ENCODE data around the gene BSN.
A peak's percentile ranks its signal among the peaks of the same experiment; 100 is the strongest.

BSN gene

DNA sequence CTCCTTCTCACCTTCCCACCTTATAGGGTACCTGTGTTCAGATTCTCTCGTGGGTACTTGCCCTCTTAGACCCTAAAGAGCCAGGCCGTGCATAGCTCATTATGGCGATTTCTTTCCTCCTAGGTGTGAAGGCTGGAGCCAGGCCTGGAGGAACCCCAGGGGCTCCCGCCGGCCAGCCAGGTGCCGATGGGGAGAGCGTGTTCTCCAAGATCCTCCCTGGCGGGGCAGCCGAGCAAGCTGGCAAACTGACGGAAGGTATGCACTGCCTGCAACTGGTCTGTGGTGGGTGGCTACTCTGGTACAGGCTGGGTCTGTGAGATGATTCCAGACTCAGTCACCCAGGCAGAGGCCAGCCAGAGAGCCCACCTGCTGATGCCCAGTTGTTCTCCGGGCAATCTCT, 110.0 kb downstream of the BSN start:
- no peaks in the 10 kb centered on the region for H3K9me3 ChIP-seq (ENCODE audit: control insufficient read depth, low read length)
- H3K27ac ChIP-seq (ENCODE audit: low read depth, low read length, severe bottlenecking): no peak overlapping the region
- no peaks in the 10 kb centered on the region for H3K36me3 ChIP-seq (ENCODE audit: control insufficient read depth, insufficient read depth, low read length)
- WGBS, 2 experiments (ENCODE audit: insufficient coverage in 2 of 2): 85 to 99% methylated on average over 10 to 11 of the region's 11 CpGs
- peaks cover 20% of the 10 kb centered on the region for H3K4me1 ChIP-seq (ENCODE audit: control insufficient read depth, insufficient read depth, low read length, poor library complexity, severe bottlenecking)
- no peak overlapping the region for H3K4me3 ChIP-seq (ENCODE audit: extremely low read depth, insufficient read depth, low read length, poor library complexity, severe bottlenecking)

DNA sequence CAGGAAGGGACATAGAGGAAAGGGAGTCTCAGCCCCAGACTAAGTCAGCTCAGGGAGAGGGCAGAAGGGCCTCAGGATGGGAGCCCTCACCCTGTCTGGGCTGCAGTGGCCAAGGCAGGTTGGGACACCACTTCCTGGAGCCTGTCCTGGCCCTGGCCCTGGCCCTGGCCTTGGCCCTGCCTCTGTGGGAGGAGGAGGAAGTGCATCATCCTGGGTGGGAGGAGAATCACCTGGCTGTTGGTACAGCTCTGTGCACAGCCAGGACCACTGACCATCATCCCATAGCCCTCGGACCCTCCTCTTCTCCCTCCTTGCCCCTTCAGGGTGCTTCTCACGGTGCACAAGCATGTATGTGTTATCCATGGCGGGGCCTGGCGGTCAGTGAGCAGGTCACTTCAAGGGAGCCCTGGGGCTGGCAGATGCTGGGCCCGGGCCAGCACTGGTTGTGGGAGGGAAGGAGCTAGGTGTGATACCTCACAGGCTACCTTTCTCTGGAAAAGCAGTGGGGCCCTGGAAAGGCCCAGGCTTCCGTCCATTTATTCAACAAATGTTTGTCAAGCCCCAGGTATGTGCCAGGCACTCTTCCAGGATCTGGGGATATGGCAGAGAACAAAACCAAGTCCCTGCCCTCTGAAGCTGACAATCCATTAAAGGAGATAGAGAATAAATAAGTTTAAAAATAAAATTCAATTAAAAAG, 111.7 kb downstream of the BSN start:
- WGBS, 2 experiments (ENCODE audit: insufficient coverage in 2 of 2): 93 to 97% methylated on average over 3 to 5 of the region's 6 CpGs
- H3K4me1 ChIP-seq (ENCODE audit: control insufficient read depth, insufficient read depth, low read length, poor library complexity, severe bottlenecking): peaks cover 20% of the 10 kb centered on the region
- H3K36me3 ChIP-seq (ENCODE audit: control insufficient read depth, insufficient read depth, low read length): no peaks in the 10 kb centered on the region
- H3K27ac ChIP-seq (ENCODE audit: low read depth, low read length, severe bottlenecking): no peak overlapping the region
- H3K4me3 ChIP-seq (ENCODE audit: extremely low read depth, insufficient read depth, low read length, poor library complexity, severe bottlenecking): no peak overlapping the region
- H3K9me3 ChIP-seq (ENCODE audit: control insufficient read depth, low read length): no peaks in the 10 kb centered on the region

GRCh38 chr3:49666592-49666991, 112.3 kb downstream of the BSN start:
- WGBS, 2 experiments (ENCODE audit: insufficient coverage in 2 of 2): 53 to 73% methylated on average over 4 to 5 of the region's 8 CpGs
- Histone ChIP-seq H3K9me3 (ENCODE audit: control insufficient read depth, low read length) (no peaks in the 10 kb centered on the region), H3K4me3 (ENCODE audit: extremely low read depth, insufficient read depth, low read length, poor library complexity, severe bottlenecking) (no peak overlapping the region), H3K36me3 (ENCODE audit: control insufficient read depth, insufficient read depth, low read length) (no peaks in the 10 kb centered on the region), H3K27ac (ENCODE audit: low read depth, low read length, severe bottlenecking) (no peak overlapping the region), H3K4me1 (ENCODE audit: control insufficient read depth, insufficient read depth, low read length, poor library complexity, severe bottlenecking) (peaks cover 20% of the 10 kb centered on the region)

GRCh38 chr3:49667701-49668413, 113.6 kb downstream of the BSN start:
- 91 to 95% methylated on average over 19 to 20 of the region's 25 CpGs for WGBS, 2 experiments (ENCODE audit: insufficient coverage in 2 of 2)
- no peaks in the 10 kb centered on the region for H3K36me3 ChIP-seq (ENCODE audit: control insufficient read depth, insufficient read depth, low read length)
- peaks cover 20% of the 10 kb centered on the region for H3K4me1 ChIP-seq (ENCODE audit: control insufficient read depth, insufficient read depth, low read length, poor library complexity, severe bottlenecking)
- H3K9me3 ChIP-seq (ENCODE audit: control insufficient read depth, low read length): no peaks in the 10 kb centered on the region
- no peak overlapping the region for H3K27ac ChIP-seq (ENCODE audit: low read depth, low read length, severe bottlenecking)
- no peak overlapping the region for H3K4me3 ChIP-seq (ENCODE audit: extremely low read depth, insufficient read depth, low read length, poor library complexity, severe bottlenecking)

GRCh38 chr3:49668414-49668797, 114.1 kb downstream of the BSN start:
- 65 to 82% methylated on average over 5 of the region's 5 CpGs for WGBS, 2 experiments (ENCODE audit: insufficient coverage in 2 of 2)
- no peak overlapping the region for H3K4me3 ChIP-seq (ENCODE audit: extremely low read depth, insufficient read depth, low read length, poor library complexity, severe bottlenecking)
- H3K4me1 ChIP-seq (ENCODE audit: control insufficient read depth, insufficient read depth, low read length, poor library complexity, severe bottlenecking): peaks cover 20% of the 10 kb centered on the region
- H3K27ac ChIP-seq (ENCODE audit: low read depth, low read length, severe bottlenecking): no peak overlapping the region
- H3K9me3 ChIP-seq (ENCODE audit: control insufficient read depth, low read length): no peaks in the 10 kb centered on the region
- no peaks in the 10 kb centered on the region for H3K36me3 ChIP-seq (ENCODE audit: control insufficient read depth, insufficient read depth, low read length)

GRCh38 chr3:49668861-49669260, 114.6 kb downstream of the BSN start:
- Histone ChIP-seq H3K4me1 (ENCODE audit: control insufficient read depth, insufficient read depth, low read length, poor library complexity, severe bottlenecking) (peaks cover 20% of the 10 kb centered on the region), H3K9me3 (ENCODE audit: control insufficient read depth, low read length) (no peaks in the 10 kb centered on the region), H3K36me3 (ENCODE audit: control insufficient read depth, insufficient read depth, low read length) (no peaks in the 10 kb centered on the region), H3K27ac (ENCODE audit: low read depth, low read length, severe bottlenecking) (no peak overlapping the region), H3K4me3 (ENCODE audit: extremely low read depth, insufficient read depth, low read length, poor library complexity, severe bottlenecking) (no peak overlapping the region)
- 75 to 83% methylated on average over 4 of the region's 5 CpGs for WGBS, 2 experiments (ENCODE audit: insufficient coverage in 2 of 2)

DNA sequence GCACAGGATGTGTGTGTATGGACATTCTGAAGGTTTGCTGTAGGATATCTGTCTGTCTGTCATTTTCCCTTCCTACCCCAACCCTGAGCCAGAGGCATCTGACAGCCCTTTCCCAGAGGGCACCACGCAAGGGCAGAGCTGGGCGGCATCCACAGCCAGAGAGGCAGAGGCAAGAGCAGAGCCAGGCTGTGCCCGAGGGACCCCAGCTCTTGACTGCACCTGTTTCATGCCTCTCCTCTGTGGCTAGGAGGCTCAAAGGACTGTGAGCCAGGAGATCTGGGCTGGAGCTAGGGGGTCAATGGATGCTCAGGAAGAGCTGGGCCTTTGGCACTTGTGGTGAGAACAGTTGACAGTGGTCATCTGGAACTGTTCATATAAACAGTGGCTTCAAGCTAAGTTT, 115.1 kb downstream of the BSN start:
- no peaks in the 10 kb centered on the region for H3K36me3 ChIP-seq (ENCODE audit: control insufficient read depth, insufficient read depth, low read length)
- no peaks in the 10 kb centered on the region for H3K9me3 ChIP-seq (ENCODE audit: control insufficient read depth, low read length)
- H3K27ac ChIP-seq (ENCODE audit: low read depth, low read length, severe bottlenecking): no peak overlapping the region
- H3K4me3 ChIP-seq (ENCODE audit: extremely low read depth, insufficient read depth, low read length, poor library complexity, severe bottlenecking): no peak overlapping the region
- 75 to 100% methylated on average over 2 to 3 of the region's 3 CpGs for WGBS, 2 experiments (ENCODE audit: insufficient coverage in 2 of 2)
- H3K4me1 ChIP-seq (ENCODE audit: control insufficient read depth, insufficient read depth, low read length, poor library complexity, severe bottlenecking): peaks cover 20% of the 10 kb centered on the region

DNA sequence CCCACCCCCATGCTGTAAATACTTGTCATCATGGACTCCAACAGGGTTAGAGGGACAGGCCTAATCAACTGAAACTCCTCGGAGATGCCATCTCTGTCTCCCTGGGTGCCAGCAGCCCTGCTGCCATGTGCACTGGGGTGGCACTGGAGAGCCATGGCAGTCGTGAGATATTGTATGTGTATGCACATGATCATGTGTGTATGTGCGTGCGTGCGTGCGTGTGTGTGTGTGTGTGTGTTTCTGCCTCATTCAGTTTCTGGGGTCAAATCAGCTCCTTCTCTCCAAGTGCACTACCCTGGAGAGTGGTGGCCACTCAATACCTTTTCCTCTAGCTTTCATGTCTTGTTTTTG, 116.6 kb downstream of the BSN start:
- WGBS, 2 experiments (ENCODE audit: insufficient coverage in 2 of 2): 88 to 100% methylated on average over 2 to 4 of the region's 6 CpGs
- H3K9me3 ChIP-seq (ENCODE audit: control insufficient read depth, low read length): no peaks in the 10 kb centered on the region
- peaks cover 7% of the 10 kb centered on the region for H3K36me3 ChIP-seq (ENCODE audit: control insufficient read depth, insufficient read depth, low read length)
- peaks cover 16% of the 10 kb centered on the region for H3K4me1 ChIP-seq (ENCODE audit: control insufficient read depth, insufficient read depth, low read length, poor library complexity, severe bottlenecking)
- no peak overlapping the region for H3K27ac ChIP-seq (ENCODE audit: low read depth, low read length, severe bottlenecking)
- no peak overlapping the region for H3K4me3 ChIP-seq (ENCODE audit: extremely low read depth, insufficient read depth, low read length, poor library complexity, severe bottlenecking)

DNA sequence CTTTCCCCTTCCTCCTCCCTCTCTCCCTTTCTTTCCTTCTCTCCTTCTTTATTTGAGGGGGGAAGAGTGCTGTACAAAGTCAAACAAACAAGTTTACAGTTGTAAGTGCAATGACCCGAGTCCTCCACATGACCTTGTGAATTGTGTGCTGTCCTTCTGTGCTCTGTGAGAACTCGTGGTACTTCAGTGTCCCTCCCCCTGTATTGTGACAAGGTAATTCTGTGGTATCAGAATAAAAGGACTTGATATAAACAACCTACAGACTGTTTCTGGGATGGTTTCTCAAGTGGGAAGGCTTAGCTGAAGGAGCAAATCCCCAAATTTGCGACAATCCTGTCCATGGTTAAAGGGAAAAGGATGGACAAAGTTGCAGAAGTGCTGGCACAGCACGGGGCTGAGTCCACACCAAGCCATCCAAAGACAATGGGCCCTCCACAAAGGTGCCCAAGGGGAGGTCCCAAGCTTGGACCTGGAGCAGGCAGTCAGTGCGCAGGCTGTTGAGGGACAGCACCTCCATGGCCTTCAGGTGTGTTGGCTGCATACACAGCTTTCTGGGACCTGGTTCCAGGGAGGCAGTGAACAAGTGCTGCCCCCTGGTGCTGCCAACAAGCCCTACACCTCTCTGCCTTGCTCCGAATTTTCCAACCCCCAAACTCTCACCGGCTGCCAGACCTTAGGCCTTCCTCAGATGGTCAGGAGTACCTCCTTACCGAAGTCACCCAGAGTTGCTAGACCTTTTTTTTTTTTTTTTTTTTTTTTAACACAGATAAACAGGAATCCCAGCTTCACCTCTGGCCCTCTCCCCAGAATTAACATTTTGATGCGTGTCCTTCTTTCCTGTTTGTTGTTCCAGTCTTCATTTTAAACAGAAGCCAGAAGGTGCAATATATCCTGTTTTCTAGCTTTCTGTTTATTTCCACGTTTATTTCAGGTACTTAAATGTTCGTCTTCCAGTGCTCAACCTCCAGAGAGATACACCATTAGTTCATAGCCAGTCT, 117.3 kb downstream of the BSN start:
- Histone ChIP-seq H3K27ac (ENCODE audit: low read depth, low read length, severe bottlenecking) (no peak overlapping the region), H3K36me3 (ENCODE audit: control insufficient read depth, insufficient read depth, low read length) (peaks cover 14% of the 10 kb centered on the region), H3K4me3 (ENCODE audit: extremely low read depth, insufficient read depth, low read length, poor library complexity, severe bottlenecking) (no peak overlapping the region), H3K4me1 (ENCODE audit: control insufficient read depth, insufficient read depth, low read length, poor library complexity, severe bottlenecking) (peaks cover 13% of the 10 kb centered on the region), H3K9me3 (ENCODE audit: control insufficient read depth, low read length) (no peaks in the 10 kb centered on the region)
- WGBS, 2 experiments (ENCODE audit: insufficient coverage in 2 of 2): 51 to 65% methylated on average over 7 to 9 of the region's 11 CpGs

- peaks cover 30% of the 10 kb centered on the region for H3K36me3 ChIP-seq (ENCODE audit: control insufficient read depth, insufficient read depth, low read length)
- 17 to 43% methylated on average over 8 to 16 of the region's 17 CpGs for WGBS, 2 experiments (ENCODE audit: insufficient coverage in 2 of 2)
- H3K4me3 ChIP-seq (ENCODE audit: extremely low read depth, insufficient read depth, low read length, poor library complexity, severe bottlenecking): peak overlapping the region; percentile 63
- H3K4me1 ChIP-seq (ENCODE audit: control insufficient read depth, insufficient read depth, low read length, poor library complexity, severe bottlenecking): peaks cover 10% of the 10 kb centered on the region
- no peaks in the 10 kb centered on the region for H3K9me3 ChIP-seq (ENCODE audit: control insufficient read depth, low read length)
- H3K27ac ChIP-seq (ENCODE audit: low read depth, low read length, severe bottlenecking): peak overlapping the region; percentile 96
These were observed 118.9 kb downstream of the BSN start for GRCh38 chr3:49673121-49673714.

Data from mesodermal cell (in vitro differentiated cells).